ENCODE measurements around the gene CEACAM8.
"Not testable (repeated sequence)": the region's sequence is repeated elsewhere in the genome, so short reads cannot be mapped to it uniquely, and the experiment has no call there.

Gene CEACAM8

GRCh38 chr19:42553292-42554045 is 41.3 kb downstream of the CEACAM8 start:
- H3K36me3 ChIP-seq (ENCODE audit: control insufficient read depth, insufficient read depth, low read length, severe bottlenecking), result no peaks in the 10 kb centered on the region
- peaks cover 19% of the 10 kb centered on the region for H3K9me3 ChIP-seq (ENCODE audit: control insufficient read depth, low read length)
- no peak overlapping the region for H3K9ac ChIP-seq (ENCODE audit: low read length)
- H3K4me1 ChIP-seq (ENCODE audit: control insufficient read depth, insufficient read depth, low read length), result peaks cover 4% of the 10 kb centered on the region
- no peak overlapping the region for H3K4me3 ChIP-seq (ENCODE audit: low read length)
- peaks cover 68% of the 10 kb centered on the region for H3K27me3 ChIP-seq (replicated peaks; ENCODE audit: control insufficient read depth, insufficient read depth, low read length)
- peak; percentile 69 for DNase-seq (ENCODE audit: low read depth)

- Histone ChIP-seq H3K27me3 (replicated peaks; ENCODE audit: control insufficient read depth, insufficient read depth, low read length) (peaks cover 70% of the 10 kb centered on the region), H3K36me3 (ENCODE audit: control insufficient read depth, insufficient read depth, low read length, severe bottlenecking) (no peaks in the 10 kb centered on the region), H3K4me1 (ENCODE audit: control insufficient read depth, insufficient read depth, low read length) (peaks cover 4% of the 10 kb centered on the region), H3K9me3 (ENCODE audit: control insufficient read depth, low read length) (peaks cover 19% of the 10 kb centered on the region), H3K4me3 (ENCODE audit: low read length) (no peak overlapping the region), H3K9ac (ENCODE audit: low read length) (no peak overlapping the region)
- no peak for DNase-seq (ENCODE audit: low read depth)
Observed at GRCh38 chr19:42552086-42553065, 42.3 kb downstream of the CEACAM8 start.

GRCh38 chr19:42550521-42550920 is 44.2 kb downstream of the CEACAM8 start:
- H3K36me3 ChIP-seq (ENCODE audit: control insufficient read depth, insufficient read depth, low read length, severe bottlenecking); DNase-seq (ENCODE audit: low read depth); H3K4me3 ChIP-seq (ENCODE audit: low read length); H3K4me1 ChIP-seq (ENCODE audit: control insufficient read depth, insufficient read depth, low read length); H3K9ac ChIP-seq (ENCODE audit: low read length): not testable (repeated sequence)
- peaks cover 70% of the 10 kb centered on the region for H3K27me3 ChIP-seq (replicated peaks; ENCODE audit: control insufficient read depth, insufficient read depth, low read length)
- H3K9me3 ChIP-seq (ENCODE audit: control insufficient read depth, low read length), result peaks cover 10% of the 10 kb centered on the region

GRCh38 chr19:42549067-42549466 is 45.7 kb downstream of the CEACAM8 start:
- H3K4me3 ChIP-seq (ENCODE audit: low read length); DNase-seq (ENCODE audit: low read depth); H3K9ac ChIP-seq (ENCODE audit: low read length); H3K36me3 ChIP-seq (ENCODE audit: control insufficient read depth, insufficient read depth, low read length, severe bottlenecking); H3K4me1 ChIP-seq (ENCODE audit: control insufficient read depth, insufficient read depth, low read length): not testable (repeated sequence)
- peaks cover 10% of the 10 kb centered on the region for H3K9me3 ChIP-seq (ENCODE audit: control insufficient read depth, low read length)
- peaks cover 60% of the 10 kb centered on the region for H3K27me3 ChIP-seq (replicated peaks; ENCODE audit: control insufficient read depth, insufficient read depth, low read length)

- H3K9ac ChIP-seq (ENCODE audit: low read length), result no peak overlapping the region
- peaks cover 62% of the 10 kb centered on the region for H3K27me3 ChIP-seq (replicated peaks; ENCODE audit: control insufficient read depth, insufficient read depth, low read length)
- no peak for DNase-seq (ENCODE audit: low read depth)
- H3K4me1 ChIP-seq (ENCODE audit: control insufficient read depth, insufficient read depth, low read length), result peaks cover 4% of the 10 kb centered on the region
- H3K9me3 ChIP-seq (ENCODE audit: control insufficient read depth, low read length), result peaks cover 10% of the 10 kb centered on the region
- no peaks in the 10 kb centered on the region for H3K36me3 ChIP-seq (ENCODE audit: control insufficient read depth, insufficient read depth, low read length, severe bottlenecking)
- H3K4me3 ChIP-seq (ENCODE audit: low read length), result no peak overlapping the region
Observed at GRCh38 chr19:42548552-42548951, 46.2 kb downstream of the CEACAM8 start.

GRCh38 chr19:42547929-42548328 is 46.8 kb downstream of the CEACAM8 start:
- Histone ChIP-seq H3K36me3 (ENCODE audit: control insufficient read depth, insufficient read depth, low read length, severe bottlenecking) (no peaks in the 10 kb centered on the region), H3K27me3 (replicated peaks; ENCODE audit: control insufficient read depth, insufficient read depth, low read length) (peaks cover 68% of the 10 kb centered on the region), H3K4me3 (ENCODE audit: low read length) (no peak overlapping the region), H3K9me3 (ENCODE audit: control insufficient read depth, low read length) (peaks cover 10% of the 10 kb centered on the region), H3K4me1 (ENCODE audit: control insufficient read depth, insufficient read depth, low read length) (peaks cover under 1% of the 10 kb centered on the region), H3K9ac (ENCODE audit: low read length) (no peak overlapping the region)
- DNase-seq (ENCODE audit: low read depth), result no peak

- no peak overlapping the region for H3K4me3 ChIP-seq (ENCODE audit: low read length)
- H3K36me3 ChIP-seq (ENCODE audit: control insufficient read depth, insufficient read depth, low read length, severe bottlenecking), result no peaks in the 10 kb centered on the region
- H3K9me3 ChIP-seq (ENCODE audit: control insufficient read depth, low read length), result peaks cover 10% of the 10 kb centered on the region
- H3K9ac ChIP-seq (ENCODE audit: low read length), result no peak overlapping the region
- peaks cover 63% of the 10 kb centered on the region for H3K27me3 ChIP-seq (replicated peaks; ENCODE audit: control insufficient read depth, insufficient read depth, low read length)
- H3K4me1 ChIP-seq (ENCODE audit: control insufficient read depth, insufficient read depth, low read length), result no peaks in the 10 kb centered on the region
- DNase-seq (ENCODE audit: low read depth), result no peak
Observed at GRCh38 chr19:42546831-42547500, 47.8 kb downstream of the CEACAM8 start.

- peaks cover 69% of the 10 kb centered on the region for H3K27me3 ChIP-seq (replicated peaks; ENCODE audit: control insufficient read depth, insufficient read depth, low read length)
Observed at GRCh38 chr19:42544146-42544545, 50.6 kb downstream of the CEACAM8 start.

GRCh38 chr19:42542791-42543190 is 51.9 kb downstream of the CEACAM8 start:
- H3K4me1 ChIP-seq (ENCODE audit: control insufficient read depth, insufficient read depth, low read length), result no peaks in the 10 kb centered on the region
- H3K27me3 ChIP-seq (replicated peaks; ENCODE audit: control insufficient read depth, insufficient read depth, low read length), result peaks cover 66% of the 10 kb centered on the region
- H3K4me3 ChIP-seq (ENCODE audit: low read length), result no peak overlapping the region
- no peak overlapping the region for H3K9ac ChIP-seq (ENCODE audit: low read length)
- peaks cover 11% of the 10 kb centered on the region for H3K9me3 ChIP-seq (ENCODE audit: control insufficient read depth, low read length)
- H3K36me3 ChIP-seq (ENCODE audit: control insufficient read depth, insufficient read depth, low read length, severe bottlenecking), result no peaks in the 10 kb centered on the region
- DNase-seq (ENCODE audit: low read depth), result no peak

More at GRCh38 chr19:42544146-42544545, 50.6 kb downstream of the CEACAM8 start:
- H3K9ac ChIP-seq (ENCODE audit: low read length), result no peak overlapping the region
- H3K9me3 ChIP-seq (ENCODE audit: control insufficient read depth, low read length), result peaks cover 6% of the 10 kb centered on the region
- H3K4me3 ChIP-seq (ENCODE audit: low read length), result no peak overlapping the region
- no peaks in the 10 kb centered on the region for H3K4me1 ChIP-seq (ENCODE audit: control insufficient read depth, insufficient read depth, low read length)
- H3K36me3 ChIP-seq (ENCODE audit: control insufficient read depth, insufficient read depth, low read length, severe bottlenecking), result no peaks in the 10 kb centered on the region
- no peak for DNase-seq (ENCODE audit: low read depth)

- no peak overlapping the region for H3K9ac ChIP-seq (ENCODE audit: low read length)
- peaks cover 30% of the 10 kb centered on the region for H3K9me3 ChIP-seq (ENCODE audit: control insufficient read depth, low read length)
- H3K4me3 ChIP-seq (ENCODE audit: low read length), result no peak overlapping the region
- DNase-seq (ENCODE audit: low read depth), result no peak
- no peaks in the 10 kb centered on the region for H3K4me1 ChIP-seq (ENCODE audit: control insufficient read depth, insufficient read depth, low read length)
- H3K27me3 ChIP-seq (replicated peaks; ENCODE audit: control insufficient read depth, insufficient read depth, low read length), result peaks cover 60% of the 10 kb centered on the region
- H3K36me3 ChIP-seq (ENCODE audit: control insufficient read depth, insufficient read depth, low read length, severe bottlenecking), result no peaks in the 10 kb centered on the region
Observed at GRCh38 chr19:42540071-42540553, 54.6 kb downstream of the CEACAM8 start.

All from adipocyte (in vitro differentiated cells).